GM19035 (cell line): ENCODE results near the gene TLK1.
"Not testable (repeated sequence)": the region's sequence is repeated elsewhere in the genome, so short reads cannot be mapped to it uniquely, and the experiment has no call there.

Experiments used
- ATAC-seq: cut with Tn5 transposase; IDR thresholded peaks from one replicate; pipeline ENCODE4 v1.9.1; 2021; ENCODE audit not compliant: unreplicated experiment

The TLK1 gene

GRCh38 chr2:171086352-171087290 is 74.1 kb downstream of the TLK1 start:
- no peak for ATAC-seq

- no peak for ATAC-seq
Observed at GRCh38 chr2:171084128-171084527, 76.6 kb downstream of the TLK1 start.

DNA sequence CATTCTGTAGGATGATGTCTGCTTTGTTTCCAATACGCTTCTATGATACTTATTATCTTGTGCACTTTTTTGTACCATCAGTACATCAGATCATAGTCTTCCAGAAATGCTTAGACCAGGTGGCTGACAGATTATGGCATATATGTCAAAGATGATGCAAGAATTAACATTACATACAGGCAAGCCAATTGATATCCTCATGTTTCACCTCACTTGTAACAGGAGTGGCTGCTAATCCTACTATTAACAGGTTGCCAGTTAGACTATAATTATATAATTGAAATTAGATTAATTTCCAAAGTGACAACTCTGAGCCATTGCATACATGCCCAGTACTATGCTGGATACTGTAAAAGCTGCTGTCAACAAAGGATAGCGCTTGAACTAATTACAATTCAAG is 77.2 kb downstream of the TLK1 start:
- no peak for ATAC-seq

- ATAC-seq: no peak
Observed at GRCh38 chr2:171081649-171082111, 79.0 kb downstream of the TLK1 start.

DNA sequence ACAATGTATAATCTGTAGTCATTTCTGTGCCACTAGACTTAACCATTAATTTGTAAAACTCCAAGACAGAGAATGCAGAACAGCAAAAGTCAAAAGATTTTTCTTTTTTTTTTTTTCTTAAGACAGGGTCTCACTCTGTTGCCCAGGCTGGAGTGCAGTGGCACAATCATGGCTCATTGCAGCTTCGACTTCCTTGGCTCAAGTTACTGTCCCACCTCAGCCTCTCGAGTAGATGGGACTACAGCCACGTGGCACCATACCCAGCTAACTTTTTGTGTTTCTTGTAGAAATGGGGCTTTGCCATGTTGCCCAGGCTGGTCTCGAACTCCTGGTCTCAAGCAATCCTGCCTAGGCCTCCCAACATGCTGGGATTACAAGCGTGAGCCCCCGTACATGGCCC is 80.1 kb downstream of the TLK1 start:
- ATAC-seq: no peak

- not testable (repeated sequence) for ATAC-seq
Observed at GRCh38 chr2:171076422-171076821, 84.3 kb downstream of the TLK1 start.

- no peak for ATAC-seq
Observed at GRCh38 chr2:171072164-171072563, 88.5 kb downstream of the TLK1 start.

- no peak for ATAC-seq
Observed at GRCh38 chr2:171069286-171069956, 91.3 kb downstream of the TLK1 start.

- ATAC-seq: no peak
Observed at GRCh38 chr2:171066110-171066509, 94.6 kb downstream of the TLK1 start.

GRCh38 chr2:171057575-171057974 is 103.1 kb downstream of the TLK1 start:
- no peak for ATAC-seq

GRCh38 chr2:171056307-171056706 is 104.4 kb downstream of the TLK1 start:
- no peak for ATAC-seq

GRCh38 chr2:171049691-171050090 is 111.0 kb downstream of the TLK1 start:
- ATAC-seq: no peak

DNA sequence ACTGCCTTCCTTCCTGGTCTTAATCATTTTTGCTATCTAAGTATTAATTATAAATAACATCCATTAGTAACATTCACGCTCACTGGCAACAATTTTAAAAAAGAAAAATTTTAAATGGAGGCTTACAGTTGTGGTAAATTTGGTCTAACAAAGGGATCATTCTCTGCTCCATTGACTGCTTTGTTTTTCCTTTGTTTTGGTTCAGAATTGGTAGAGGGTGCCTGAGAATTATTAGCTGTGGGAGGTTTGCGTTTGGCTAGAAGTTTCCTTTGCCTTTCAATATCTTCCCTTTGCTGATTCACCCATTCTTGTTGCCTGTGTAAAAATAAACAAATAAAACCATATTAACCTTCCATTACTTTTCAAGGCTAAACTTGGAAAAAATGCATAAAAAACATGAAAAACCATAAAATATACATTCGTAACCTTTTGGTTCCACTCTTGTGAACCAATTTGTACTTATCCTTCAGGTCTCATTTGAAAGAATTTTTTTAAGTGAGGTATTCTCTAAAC is 114.6 kb downstream of the TLK1 start:
- ATAC-seq: no peak

DNA sequence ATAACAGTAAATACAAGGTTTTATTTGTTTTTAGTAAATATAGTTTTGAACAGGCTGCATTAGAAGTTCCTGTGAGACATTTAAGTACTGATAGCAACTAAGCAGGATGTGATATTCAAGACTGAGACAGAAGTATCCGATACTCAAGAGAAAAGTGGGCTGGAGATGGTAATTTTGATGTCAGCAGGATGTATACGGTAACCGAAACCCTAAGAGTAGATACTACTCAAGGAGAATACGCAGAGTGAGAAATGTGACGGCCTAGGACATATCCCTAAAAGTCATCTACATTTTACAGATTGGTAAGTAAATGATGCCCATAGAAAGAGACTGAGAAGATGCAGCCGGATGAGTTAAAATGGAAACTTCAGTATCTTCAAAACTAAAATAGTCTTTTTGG is 116.3 kb downstream of the TLK1 start:
- no peak for ATAC-seq

- ATAC-seq: no peak
Observed at GRCh38 chr2:171042253-171042969, 118.3 kb downstream of the TLK1 start.

DNA sequence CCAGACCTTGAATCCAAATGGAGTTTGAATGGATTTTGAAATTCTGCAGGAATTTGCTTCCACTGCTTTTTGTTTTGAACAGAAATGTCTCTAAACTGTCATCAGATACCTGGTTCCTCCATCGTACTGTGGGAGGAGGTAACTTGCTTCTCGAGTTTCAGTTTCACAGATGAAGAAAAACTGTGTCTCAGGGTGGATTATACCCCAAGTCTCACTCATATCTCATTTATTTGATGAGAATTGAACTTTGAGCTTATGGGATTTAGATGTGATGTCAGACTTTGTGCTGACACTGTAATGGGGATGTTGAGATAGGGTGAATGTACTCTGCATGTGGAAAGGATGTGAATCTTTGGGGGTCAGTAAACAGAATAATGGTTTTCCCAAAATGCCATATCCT is 124.2 kb downstream of the TLK1 start:
- no peak for ATAC-seq

GRCh38 chr2:171034315-171034714 is 126.4 kb downstream of the TLK1 start:
- no peak for ATAC-seq

GRCh38 chr2:171025214-171025613 is 135.5 kb downstream of the TLK1 start:
- no peak for ATAC-seq

- peak; percentile 79 for ATAC-seq
Observed at GRCh38 chr2:171018522-171018921, 142.2 kb downstream of the TLK1 start.

- ATAC-seq: no peak
Observed at GRCh38 chr2:171016125-171016524, 144.6 kb downstream of the TLK1 start.

DNA sequence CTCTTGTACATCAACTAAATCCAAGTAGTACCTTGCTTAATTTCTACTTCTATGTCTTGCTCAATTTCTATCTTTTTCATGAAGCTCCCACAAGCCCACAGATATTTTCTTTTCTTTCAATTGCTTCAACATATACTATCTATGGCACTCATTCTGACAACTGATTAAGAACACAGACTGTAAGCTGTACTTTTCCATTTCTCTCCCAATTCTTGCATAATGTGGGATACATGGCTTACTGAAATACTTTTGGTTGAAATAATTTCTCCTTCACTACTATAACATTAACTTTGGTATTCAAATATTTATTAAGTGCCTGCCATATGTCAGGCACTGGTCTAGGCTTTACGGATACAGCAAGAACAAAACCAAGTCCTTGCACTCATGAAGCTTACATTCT is 146.8 kb downstream of the TLK1 start:
- ATAC-seq: no peak
